Retinal pigment epithelial cell (primary cell): ENCODE measurements around the gene MIS12.

Source experiments
- DNase-seq: peaks from one replicate; pipeline ENCODE4 v3.0.0-alpha.2; 2010; ENCODE audit warnings: low read depth
- H3K4me3 ChIP-seq: 2 replicates; pipeline ENCODE4 v1.5.1; 2011; ENCODE audit warnings: mild to moderate bottlenecking, low read length, control low read depth, moderate library complexity
- CTCF ChIP-seq: conservative IDR thresholded peaks from 2 replicates; pipeline ENCODE4 v1.5.1; 2011; ENCODE audit warnings: low read depth, low read length, control low read depth, inconsistent platforms

Gene MIS12, protein sequence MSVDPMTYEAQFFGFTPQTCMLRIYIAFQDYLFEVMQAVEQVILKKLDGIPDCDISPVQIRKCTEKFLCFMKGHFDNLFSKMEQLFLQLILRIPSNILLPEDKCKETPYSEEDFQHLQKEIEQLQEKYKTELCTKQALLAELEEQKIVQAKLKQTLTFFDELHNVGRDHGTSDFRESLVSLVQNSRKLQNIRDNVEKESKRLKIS

GRCh38 chr17:5486206-5487124 lies at the start of gene MIS12:
MIS12 (plus strand) TSS chr17:5486566; CDS start chr17:5488863, 2,297 bp downstream.
- H3K4me3 ChIP-seq, result peak within 1 kb of the TSS; percentile 92
- DNase-seq, result peak; percentile 98
- no peak for TF ChIP-seq CTCF

- peak overlapping the region; percentile 74 for H3K4me3 ChIP-seq
- DNase-seq, result no peak
- TF ChIP-seq CTCF, result no peak
Observed at GRCh38 chr17:5437721-5438317, 48.5 kb upstream of the MIS12 start.

- H3K4me3 ChIP-seq, result peak within 1 kb of the TSS; percentile 74
- DNase-seq, result peak; percentile 69
- peak; percentile 93 for TF ChIP-seq CTCF
Observed at GRCh38 chr17:5438716-5439445, 47.5 kb upstream of the MIS12 start, which contains the start of gene C1QBP. C1QBP (minus strand) TSS chr17:5439155; CDS start chr17:5439073, 82 bp downstream.

DNA sequence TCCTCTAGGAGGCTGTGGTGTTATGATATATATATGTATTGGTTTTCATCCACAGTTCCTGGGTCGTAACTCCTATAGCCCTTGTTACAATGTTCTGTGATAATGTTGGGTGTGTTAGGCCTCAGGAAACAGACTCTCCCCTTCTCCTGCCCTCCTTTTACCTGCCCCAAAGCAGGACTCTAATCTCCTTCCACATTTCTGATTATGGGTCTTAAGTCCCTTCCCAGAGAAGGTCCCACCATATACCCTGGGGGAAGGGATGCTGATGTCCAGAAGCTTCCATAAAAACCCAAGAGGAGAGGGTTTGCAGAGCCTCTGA lies 47.0 kb upstream of the MIS12 start:
- H3K4me3 ChIP-seq, result peak overlapping the region; percentile 31
- no peak for DNase-seq
- no peak for TF ChIP-seq CTCF

- no peak overlapping the region for H3K4me3 ChIP-seq
- DNase-seq, result no peak
- TF ChIP-seq CTCF, result no peak
Observed at GRCh38 chr17:5443728-5444127, 42.6 kb upstream of the MIS12 start.

- H3K4me3 ChIP-seq, result no peak overlapping the region
- no peak for DNase-seq
- TF ChIP-seq CTCF, result no peak
Observed at GRCh38 chr17:5444209-5444608, 42.2 kb upstream of the MIS12 start.
